ENCODE results near the gene CLDN9.

Gene CLDN9

GRCh38 chr16:2974319-2975056, 38.2 kb upstream of the CLDN9 start:
- no peak for DNase-seq

GRCh38 chr16:2975161-2975795, 37.4 kb upstream of the CLDN9 start:
- DNase-seq = no peak

GRCh38 chr16:2976201-2976600, 36.5 kb upstream of the CLDN9 start:
- DNase-seq = no peak

GRCh38 chr16:2976673-2977072, 36.0 kb upstream of the CLDN9 start:
- no peak for DNase-seq

- DNase-seq = peak; percentile 93
Observed at GRCh38 chr16:2977440-2977839, 35.3 kb upstream of the CLDN9 start.

GRCh38 chr16:2979669-2980226, 33.0 kb upstream of the CLDN9 start:
- DNase-seq = peak; percentile 67

GRCh38 chr16:2980227-2981176, 32.2 kb upstream of the CLDN9 start, which contains the start of gene PKMYT1:
TSS of gene PKMYT1 (minus strand) at chr16:2980446. CDS start at chr16:2979657, 789 bp downstream.
- peak; percentile 95 for DNase-seq

GRCh38 chr16:2981177-2981898, 31.4 kb upstream of the CLDN9 start:
- no peak for DNase-seq

- peak; percentile 38 for DNase-seq
Observed at GRCh38 chr16:2981899-2982250, 30.8 kb upstream of the CLDN9 start.

- DNase-seq = no peak
Observed at GRCh38 chr16:2982402-2982801, 30.3 kb upstream of the CLDN9 start.

GRCh38 chr16:2983706-2984136, 29.0 kb upstream of the CLDN9 start:
- peak; percentile 92 for DNase-seq

- DNase-seq = peak; percentile 69
Observed at GRCh38 chr16:2985462-2985861, 27.3 kb upstream of the CLDN9 start.

- peak; percentile 97 for DNase-seq
Observed at GRCh38 chr16:2985893-2986355, 26.8 kb upstream of the CLDN9 start.

- peak; percentile 93 for DNase-seq
Observed at GRCh38 chr16:2986623-2987188, 26.0 kb upstream of the CLDN9 start.

GRCh38 chr16:2987286-2987685, 25.4 kb upstream of the CLDN9 start:
- DNase-seq = no peak

- peak; percentile 98 for DNase-seq
Observed at GRCh38 chr16:2987833-2988232, 24.9 kb upstream of the CLDN9 start.

GRCh38 chr16:2988590-2989099, 24.1 kb upstream of the CLDN9 start:
- peak; percentile 75 for DNase-seq

- DNase-seq = no peak
Observed at GRCh38 chr16:2990891-2991290, 21.8 kb upstream of the CLDN9 start.

GRCh38 chr16:2991566-2992261, 21.0 kb upstream of the CLDN9 start:
- DNase-seq = no peak

- DNase-seq = no peak
Observed at GRCh38 chr16:2992383-2993081, 20.2 kb upstream of the CLDN9 start.

Data from NCI-H69 (cell line).